ENCODE measurements around the gene CAMTA1.
A peak's percentile ranks its signal among the peaks of the same experiment; 100 is the strongest.

CAMTA1 gene

DNA sequence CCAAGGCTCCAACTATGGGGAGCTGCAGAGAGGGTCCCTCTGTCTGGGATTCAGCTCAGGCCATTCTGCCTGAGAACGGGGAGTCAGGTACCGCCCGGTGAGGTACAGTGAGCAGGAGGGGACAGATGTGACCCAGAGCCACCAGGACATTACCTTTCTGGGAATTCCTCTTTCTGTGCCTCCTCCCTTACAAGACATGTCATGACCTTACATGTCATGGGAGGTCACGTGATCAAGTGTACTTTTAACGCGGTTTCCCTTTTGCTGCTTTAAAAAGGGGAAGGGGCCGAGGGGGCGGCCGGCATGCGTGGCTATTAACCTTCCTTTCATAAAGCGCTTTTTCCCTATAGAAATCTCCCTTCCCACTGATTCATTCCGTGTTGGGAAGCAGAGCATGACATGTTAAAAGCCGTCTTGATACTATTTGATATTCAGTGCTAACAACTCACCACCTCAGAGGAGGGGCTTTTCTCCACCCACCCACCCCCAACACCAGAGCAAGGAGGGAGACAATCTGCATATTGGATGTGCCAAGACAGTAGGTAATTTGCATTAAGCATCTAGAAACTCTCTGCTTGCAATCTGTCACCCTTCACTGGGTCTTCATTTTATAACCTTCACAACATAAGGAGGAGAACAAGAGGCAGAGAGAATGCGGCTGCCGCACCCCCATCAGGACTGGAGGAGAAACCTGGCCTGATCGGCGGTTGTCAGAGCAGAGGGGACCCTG, 872.2 kb downstream of the CAMTA1 start:
- no peak for DNase-seq

DNA sequence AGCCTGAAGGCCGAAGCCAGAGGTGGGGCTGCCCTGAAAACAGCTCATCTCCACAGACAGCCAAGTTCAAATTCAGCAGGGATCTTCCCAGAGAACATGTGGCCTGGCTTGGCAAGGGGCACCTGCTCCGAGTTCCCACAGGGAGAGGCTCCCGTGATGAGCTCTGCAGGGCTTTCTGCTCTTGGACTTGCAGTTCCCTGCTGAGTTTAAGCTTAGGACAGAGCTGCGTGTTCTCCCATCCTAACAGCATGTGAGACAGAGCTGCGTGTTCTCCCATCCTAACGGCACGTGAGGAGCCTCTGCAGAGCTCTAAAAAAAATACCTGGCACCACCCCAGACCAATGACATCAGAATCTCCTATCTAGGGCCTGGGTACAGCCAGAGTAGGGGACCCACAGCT, 872.8 kb downstream of the CAMTA1 start:
- no peak for DNase-seq

DNA sequence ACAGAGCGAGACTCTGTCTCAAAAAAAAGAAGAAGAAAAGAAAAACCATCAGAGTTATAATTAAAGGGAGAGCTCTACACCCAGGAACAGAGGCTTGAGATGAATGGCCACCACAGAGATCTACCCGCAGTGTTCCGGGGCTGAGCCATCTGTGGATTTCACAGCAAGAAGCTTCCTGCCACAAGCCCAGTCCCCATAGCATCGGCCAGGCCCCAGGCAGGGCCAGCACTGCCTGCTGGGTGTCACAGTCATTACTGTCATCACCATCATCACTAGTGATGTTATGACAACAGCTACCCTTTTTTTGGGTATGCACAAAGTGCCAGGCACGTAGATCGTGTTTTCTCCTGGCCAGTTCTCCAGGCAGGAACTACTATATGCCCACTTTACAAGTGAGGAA, 874.3 kb downstream of the CAMTA1 start:
- no peak for DNase-seq

DNA sequence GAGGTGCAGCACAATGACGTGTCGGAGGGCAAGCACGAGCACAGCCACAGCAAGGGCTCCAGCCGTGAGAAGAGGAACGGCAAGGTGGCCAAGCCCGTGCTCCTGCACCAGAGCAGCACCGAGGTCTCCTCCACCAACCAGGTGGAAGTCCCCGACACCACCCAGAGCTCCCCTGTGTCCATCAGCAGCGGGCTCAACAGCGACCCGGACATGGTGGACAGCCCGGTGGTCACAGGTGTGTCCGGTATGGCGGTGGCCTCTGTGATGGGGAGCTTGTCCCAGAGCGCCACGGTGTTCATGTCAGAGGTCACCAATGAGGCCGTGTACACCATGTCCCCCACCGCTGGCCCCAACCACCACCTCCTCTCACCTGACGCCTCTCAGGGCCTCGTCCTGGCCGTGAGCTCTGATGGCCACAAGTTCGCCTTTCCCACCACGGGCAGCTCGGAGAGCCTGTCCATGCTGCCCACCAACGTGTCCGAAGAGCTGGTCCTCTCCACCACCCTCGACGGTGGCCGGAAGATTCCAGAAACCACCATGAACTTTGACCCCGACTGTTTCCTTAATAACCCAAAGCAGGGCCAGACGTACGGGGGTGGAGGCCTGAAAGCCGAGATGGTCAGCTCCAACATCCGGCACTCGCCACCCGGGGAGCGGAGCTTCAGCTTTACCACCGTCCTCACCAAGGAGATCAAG, 878.3 kb downstream of the CAMTA1 start:
- no peak for DNase-seq

DNA sequence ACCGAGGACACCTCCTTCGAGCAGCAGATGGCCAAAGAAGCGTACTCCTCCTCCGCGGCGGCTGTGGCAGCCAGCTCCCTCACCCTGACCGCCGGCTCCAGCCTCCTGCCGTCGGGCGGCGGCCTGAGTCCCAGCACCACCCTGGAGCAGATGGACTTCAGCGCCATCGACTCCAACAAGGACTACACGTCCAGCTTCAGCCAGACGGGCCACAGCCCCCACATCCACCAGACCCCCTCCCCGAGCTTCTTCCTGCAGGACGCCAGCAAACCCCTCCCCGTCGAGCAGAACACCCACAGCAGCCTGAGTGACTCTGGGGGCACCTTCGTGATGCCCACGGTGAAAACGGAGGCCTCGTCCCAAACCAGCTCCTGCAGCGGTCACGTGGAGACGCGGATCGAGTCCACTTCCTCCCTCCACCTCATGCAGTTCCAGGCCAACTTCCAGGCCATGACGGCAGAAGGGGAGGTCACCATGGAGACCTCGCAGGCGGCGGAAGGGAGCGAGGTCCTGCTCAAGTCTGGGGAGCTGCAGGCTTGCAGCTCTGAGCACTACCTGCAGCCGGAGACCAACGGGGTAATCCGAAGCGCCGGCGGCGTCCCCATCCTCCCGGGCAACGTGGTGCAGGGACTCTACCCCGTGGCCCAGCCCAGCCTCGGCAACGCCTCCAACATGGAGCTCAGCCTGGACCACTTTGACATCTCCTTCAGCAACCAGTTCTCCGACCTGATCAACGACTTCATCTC, 879.1 kb downstream of the CAMTA1 start:
- DNase-seq = no peak

DNA sequence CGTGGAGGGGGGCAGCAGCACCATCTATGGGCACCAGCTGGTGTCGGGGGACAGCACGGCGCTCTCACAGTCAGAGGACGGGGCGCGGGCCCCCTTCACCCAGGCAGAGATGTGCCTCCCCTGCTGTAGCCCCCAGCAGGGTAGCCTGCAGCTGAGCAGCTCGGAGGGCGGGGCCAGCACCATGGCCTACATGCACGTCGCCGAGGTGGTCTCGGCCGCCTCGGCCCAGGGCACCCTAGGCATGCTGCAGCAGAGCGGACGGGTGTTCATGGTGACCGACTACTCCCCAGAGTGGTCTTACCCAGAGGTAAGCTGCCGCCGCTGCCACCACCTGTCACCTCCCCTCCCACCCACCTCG, 879.6 kb downstream of the CAMTA1 start:
- no peak for DNase-seq

DNA sequence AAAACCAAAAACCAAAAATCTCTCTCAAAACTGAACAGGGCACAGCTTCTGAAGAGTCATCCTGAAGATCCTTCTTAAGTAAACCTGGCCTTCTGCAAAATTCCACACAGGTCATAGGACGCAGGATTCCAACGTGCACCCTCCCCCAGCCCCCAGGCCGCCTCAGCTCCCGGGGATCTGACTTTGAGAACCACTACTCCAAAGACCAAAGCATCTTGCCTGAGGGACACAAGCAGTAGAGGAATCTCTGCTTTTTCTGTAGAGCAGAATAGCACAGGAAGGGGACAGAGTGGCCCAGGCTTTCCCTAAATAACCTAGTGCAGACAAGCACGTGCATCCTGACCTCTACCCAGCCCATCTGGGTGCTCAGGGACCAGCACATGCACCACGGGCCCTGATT, 881.0 kb downstream of the CAMTA1 start:
- no peak for DNase-seq

DNA sequence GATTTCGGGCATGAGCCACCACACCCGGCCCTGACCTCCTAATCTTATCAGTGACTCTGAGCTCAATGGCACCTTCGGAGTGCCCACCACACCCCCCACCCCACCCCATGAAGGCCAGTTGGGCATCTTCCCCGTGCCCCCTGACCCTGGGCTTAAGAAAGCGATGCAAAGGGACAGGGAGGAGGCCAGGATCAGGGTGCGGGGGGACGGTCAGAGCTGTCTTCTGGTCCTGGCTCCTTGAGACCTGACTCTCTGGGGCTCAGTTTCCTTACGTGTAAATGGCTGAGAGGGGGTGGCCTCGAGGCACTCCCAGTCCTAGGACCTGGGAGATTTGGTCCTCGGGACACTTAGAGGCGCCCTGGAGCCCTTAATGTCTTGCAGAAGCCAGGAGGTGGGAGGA, 881.9 kb downstream of the CAMTA1 start:
- DNase-seq = no peak

DNA sequence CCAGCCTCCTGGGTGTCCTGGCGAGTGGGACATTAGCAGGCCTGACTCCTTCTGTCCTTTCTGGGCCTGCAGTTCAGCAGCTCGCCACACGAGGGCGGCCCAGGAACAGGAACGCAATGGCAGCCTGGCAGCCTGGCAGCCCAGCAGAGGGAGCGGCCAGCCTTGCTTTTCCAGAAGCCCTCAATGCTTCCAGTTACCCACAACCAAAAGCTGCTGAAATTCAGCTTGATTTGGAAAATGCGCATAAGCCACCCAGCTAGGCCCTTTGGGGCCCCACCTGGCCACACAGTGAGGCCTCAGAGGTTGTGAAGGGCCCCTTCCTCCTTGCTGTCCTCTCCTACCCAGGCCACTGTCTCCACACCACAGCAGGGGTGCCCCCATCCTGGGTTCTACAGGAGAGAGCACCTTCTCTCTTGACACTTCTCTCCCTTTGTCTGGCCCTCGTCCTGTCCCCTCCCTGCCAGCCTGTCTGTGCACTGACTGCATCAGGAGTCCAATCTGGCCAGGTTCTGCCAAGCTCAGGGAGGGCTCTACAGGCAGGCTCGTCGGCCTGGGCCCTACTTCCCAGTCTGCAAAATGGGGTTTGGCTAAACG, 882.5 kb downstream of the CAMTA1 start:
- peak; percentile 88 for DNase-seq

DNA sequence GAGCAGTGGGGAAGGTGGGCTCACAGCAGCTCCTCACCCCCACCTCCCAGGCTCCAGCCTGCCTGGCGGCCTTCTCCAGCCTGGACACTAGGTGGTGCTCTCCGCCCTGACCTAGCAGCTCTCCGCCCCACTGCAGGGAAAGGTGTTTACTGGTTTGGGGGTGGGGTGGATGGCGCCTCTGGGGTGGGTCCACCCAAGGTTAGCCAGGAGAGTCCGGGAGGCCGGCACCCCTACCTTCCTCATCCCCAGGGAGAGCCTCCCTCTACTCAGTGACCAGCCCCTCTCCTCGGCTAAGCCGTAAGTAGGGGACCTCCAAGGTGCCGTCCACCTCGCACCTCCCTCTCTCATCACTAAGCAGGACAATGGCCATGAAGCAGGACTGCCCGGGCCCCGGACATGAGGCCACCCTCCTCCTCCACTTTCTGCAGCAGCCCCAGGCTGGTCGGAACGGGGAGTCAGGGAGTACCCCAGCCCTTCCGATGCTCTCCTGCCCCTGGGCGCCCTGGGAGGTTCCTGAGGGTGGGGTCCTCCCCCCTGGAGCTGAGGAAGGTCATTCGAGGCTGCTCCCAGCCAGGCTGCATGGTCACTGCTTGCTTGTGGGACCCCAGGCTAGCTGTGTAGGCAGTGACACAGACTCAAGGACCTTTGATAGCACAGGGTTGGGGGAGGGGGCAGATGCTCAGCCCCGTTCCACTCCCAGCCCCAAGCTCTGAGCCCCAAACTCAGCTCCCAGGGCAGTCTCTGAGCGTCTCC, 884.5 kb downstream of the CAMTA1 start:
- peak; percentile 45 for DNase-seq

DNA sequence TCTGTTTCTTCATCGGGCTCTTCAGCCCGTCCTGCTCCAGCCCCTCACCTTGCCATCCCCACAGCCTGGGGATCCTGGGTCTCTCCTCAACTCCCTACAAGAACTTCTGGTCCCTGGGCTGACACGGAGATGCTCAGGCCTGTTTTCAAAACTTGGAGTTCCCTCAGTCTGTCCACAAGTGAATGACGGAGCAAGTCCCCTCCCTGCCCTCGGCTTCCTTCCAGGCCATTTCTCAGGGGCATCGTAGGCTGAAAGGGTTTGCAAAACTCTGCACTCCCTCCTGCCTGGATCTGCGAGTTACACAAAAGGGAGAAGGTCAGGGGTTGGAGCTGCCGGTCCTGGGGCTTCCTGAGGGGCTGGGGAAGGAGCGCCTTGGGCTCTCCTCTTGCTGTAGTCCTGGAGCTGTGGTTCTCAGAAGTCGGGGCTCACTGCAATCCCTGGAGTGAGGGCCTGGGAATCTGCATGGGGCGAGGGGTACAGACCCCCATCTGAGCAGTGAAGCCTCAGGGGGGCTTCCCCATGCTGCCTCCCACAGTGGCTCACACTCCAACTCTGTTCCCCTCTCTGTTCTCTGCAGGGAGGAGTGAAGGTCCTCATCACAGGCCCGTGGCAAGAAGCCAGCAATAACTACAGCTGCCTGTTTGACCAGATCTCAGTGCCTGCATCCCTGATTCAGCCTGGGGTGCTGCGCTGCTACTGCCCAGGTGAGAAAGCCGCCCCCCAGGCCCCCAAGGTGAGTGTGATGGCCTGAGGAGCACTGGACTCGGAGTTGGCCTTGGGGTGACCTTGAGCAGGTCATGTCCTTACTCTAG, 885.3 kb downstream of the CAMTA1 start:
- no peak for DNase-seq

DNA sequence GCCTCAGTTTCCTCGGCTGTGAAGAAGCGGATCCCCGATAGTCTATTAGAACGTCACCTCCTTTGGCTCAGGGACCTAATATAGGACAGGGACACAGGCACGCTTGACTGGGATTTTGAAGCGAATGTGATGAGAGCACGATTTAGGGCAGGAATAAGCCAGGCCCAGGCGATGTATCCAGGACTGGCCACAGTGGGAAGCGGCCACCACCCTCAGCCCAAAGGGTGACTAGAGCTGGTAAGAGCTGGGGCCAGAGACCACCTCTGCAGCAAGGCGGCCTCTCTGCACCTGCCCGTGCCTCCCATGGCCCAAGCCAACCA, 885.9 kb downstream of the CAMTA1 start:
- no peak for DNase-seq

DNA sequence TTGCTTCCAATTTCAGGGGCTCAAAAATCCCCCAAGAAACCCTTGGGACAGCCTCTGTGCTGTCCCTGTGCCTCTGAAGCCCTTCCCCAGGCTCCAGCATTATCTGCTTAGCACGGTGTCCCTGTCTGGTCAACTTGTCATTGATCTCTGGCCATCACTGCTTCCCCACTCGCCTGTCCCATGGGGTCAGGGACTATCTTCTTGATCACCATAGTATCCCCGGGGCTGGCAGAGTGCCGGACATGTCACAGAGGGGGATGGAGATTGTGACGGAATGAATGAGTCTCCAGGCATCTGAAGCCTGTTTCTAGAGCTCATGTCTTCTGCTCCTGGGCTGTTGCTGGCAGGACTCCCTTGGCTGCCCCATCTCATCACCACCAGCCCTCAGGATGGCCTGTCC, 886.4 kb downstream of the CAMTA1 start:
- DNase-seq = no peak

DNA sequence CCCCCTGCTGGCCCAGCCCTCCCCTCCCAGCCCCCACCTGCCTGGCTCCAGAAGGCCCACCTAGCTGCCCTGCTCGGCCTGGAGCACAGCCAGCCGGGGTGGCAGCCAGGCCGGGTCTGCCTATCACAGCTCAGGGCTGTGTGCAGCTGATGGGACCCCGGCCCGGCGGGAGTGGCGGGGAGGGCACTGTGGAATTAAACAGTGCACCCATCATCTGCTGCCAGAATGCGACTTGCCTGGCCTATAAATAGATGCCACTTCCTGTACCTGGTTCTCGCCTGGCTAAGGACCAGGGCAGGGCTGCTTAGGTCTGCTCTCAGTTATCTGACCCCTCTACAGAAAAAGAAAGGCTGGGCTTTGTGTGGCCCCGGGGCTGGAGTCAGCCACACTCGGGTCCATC, 887.6 kb downstream of the CAMTA1 start:
- DNase-seq = no peak

DNA sequence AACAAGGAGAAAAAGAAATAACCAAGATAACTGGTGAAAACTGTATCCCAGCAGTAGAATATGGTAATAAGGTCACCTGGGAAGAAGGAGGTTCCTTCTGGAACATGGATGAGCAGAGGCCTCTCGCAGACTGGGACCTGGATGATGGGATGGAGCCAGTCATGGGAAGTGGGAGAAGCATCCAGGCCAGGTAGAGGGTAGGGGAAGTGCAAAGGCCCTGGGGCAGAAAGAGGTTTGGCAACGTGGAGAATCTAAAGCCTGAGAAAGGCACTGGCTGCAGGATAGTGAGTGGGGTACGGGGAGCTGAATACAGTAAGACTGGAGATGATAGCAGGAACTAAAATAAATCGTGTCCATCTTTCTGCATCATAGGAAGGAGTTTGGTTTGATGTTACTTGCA, 889.7 kb downstream of the CAMTA1 start:
- no peak for DNase-seq

DNA sequence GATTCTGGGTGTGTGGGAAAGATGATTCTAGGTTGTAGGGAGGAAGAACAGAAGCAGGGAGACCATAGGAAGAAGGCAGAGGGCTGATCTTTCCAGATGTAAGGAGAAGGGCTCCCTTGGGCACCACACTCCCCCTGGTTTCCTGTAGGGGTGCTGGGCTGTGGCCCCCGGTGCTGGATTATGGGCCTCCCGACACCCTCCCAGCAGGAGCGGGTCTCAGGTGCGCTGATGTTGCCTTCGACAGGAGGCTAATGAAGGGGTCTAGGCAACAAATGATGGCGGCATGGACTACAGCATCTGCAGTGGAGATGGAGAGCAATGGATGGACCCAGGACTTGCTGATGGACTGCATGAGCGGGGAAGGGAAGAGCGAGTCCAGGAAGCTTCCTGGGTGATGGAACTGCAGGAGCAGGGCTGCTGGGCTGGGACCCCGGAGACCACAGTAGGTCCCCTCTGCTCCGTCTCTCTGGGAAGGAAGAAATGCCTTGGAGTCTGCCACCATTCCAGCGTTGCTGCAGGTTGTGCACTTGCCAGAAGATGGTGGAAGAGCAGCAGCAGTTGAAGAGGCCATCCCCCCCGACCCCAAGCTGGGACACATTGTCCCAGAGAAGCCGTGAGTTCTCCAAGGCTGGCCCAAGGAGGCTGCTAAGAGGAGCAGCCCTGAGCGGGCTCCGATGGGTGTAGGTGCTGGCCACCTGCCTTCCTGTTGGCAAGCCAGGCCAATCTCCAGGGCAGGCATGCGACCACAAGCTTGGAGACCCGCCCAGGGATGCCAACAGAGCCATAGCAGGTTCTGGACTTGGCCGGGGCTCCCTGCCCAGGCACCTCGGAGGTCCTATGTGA, 890.4 kb downstream of the CAMTA1 start:
- no peak for DNase-seq

DNA sequence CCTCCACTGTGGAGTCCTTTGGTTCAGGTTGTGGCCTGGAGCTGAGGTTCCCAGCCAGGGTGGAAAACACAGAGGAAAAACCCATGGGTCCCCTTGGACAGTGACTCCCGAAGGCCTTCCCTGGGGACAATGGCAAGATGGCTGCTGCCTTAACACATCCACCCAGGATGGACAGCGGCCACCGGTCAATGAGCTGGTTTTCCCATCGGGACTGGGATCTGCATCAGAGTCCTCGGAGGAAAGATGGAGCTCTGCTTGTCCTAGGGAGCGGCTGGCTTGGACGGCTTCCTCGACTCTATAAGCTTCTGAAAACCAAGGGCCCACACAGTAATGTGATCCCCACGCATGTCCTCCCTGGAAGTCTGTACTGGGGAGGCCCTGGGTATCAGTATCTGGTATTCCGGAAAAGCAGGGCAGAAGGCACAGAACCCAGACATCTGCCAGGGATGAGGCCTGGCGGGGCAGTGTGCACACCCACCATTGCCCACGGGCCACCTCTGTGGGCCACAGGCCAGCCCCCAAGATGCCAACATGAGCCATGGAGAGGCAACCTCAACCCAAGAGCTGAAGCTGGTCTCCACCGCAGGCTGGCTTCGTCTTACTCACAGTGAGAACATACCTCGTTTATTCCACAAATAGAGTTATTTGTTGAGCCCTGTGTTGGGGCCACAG, 891.2 kb downstream of the CAMTA1 start:
- DNase-seq = no peak

DNA sequence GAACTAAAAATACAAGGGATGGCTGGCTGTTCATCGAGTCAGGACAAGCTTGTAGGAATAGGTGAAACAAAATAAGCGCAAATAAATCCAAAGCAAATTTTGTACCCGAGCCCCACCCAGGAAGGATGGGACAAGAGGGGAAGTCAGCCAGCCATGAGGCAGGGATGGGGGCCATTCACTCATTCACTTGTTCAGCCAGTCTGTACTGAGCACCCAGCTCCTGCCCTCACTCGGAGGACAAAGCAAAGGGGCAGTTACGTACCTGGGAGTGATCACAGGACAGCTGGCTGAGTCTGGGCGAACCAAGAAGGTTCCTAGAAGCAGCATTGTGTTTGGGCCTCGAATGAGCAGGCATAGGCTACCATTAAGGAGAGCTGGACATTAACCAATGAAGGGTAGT, 891.9 kb downstream of the CAMTA1 start:
- no peak for DNase-seq

DNA sequence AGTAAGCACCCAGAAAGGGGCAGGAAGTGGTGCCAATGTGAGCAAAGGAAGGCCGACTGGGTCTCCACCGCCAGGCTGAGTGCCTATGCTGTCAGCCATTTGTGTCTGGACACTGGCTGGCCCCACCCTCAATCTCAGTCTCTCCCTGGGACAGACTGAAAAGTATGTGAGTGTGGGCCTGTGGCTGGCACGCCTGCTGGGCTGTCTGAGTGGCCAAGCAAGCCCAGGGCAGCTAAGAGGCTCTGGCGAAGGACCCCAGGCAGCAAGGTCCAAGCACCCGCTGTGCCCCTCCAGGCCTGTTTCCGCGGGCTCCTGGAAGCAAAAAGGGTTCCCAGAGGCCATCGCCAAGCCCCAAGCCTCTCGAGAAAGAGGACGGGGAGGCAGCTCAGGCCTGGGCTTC, 892.6 kb downstream of the CAMTA1 start:
- DNase-seq = no peak

DNA sequence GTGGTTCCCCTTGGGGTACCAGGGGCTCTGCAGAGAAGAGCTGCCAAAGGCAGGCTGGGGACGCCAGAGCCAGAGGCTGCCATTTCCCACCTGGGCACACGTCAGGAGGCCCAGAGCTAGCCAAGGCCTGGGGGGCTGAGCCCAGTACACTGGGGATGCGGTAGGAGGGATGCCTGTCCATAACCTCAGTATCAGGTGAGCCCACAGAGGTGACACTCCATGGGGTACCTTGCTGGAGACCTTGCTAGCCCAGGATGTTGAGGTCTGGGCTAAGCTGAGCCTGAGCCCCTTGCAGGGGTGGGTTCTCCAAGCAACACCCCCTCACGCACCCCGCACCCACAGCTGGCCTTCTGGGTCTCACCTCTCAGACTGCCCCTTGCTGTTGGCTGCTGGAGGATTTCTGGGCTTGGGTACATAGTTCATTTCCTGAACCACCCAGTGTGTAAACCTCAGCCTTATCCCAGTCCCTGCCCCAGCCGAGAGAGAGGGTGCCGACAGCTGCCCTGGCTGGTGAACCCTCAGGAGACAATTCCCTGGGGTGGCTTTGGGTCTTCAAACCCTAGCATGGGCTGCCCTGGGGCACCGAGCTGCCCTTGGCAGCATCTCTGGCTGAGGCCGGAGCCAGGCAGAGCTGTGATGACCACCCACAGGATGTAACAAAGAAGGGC, 893.4 kb downstream of the CAMTA1 start:
- DNase-seq = no peak
